Nephron progenitor cell (in vitro differentiated cells): ENCODE measurements around the gene LCN6.

Experiments used
- DNase-seq: peaks from one replicate; pipeline ENCODE4 v3.0.0; 2021
- H3K27ac Mint-ChIP-seq: 2 replicates; pipeline ENCODE4 v1.8.0; 2021; ENCODE audit warnings: mild to moderate bottlenecking, moderate library complexity, mixed read lengths
- H3K27me3 Mint-ChIP-seq: 2 replicates; pipeline ENCODE4 v1.8.0; 2021; ENCODE audit warnings: mild to moderate bottlenecking, low read depth, mixed read lengths; ENCODE audit not compliant: poor library complexity
- H3K36me3 Mint-ChIP-seq: 2 replicates; pipeline ENCODE4 v1.8.0; 2021; ENCODE audit warnings: low read depth, mixed read lengths
- H3K4me1 Mint-ChIP-seq: 2 replicates; pipeline ENCODE4 v1.8.0; 2021; ENCODE audit warnings: mixed read lengths
- H3K4me3 Mint-ChIP-seq: 2 replicates; pipeline ENCODE4 v1.8.0; 2021; ENCODE audit warnings: mild to moderate bottlenecking, moderate library complexity, mixed read lengths
- H3K9me3 Mint-ChIP-seq: 2 replicates; pipeline ENCODE4 v1.8.0; 2021; ENCODE audit warnings: mild to moderate bottlenecking, moderate library complexity, mixed read lengths
- CTCF ChIP-seq: fragments of 200-600 bp; sonication (generic); IDR thresholded peaks from 2 replicates; pipeline ENCODE4 v1.5.0; 2021; ENCODE audit warnings: antibody characterized with exemption

LCN6 gene

GRCh38 chr9:136696502-136696901 is 51.8 kb downstream of the LCN6 start:
- H3K36me3 Mint-ChIP-seq: no peaks in the 10 kb centered on the region
- no peak for TF ChIP-seq CTCF
- peaks cover 41% of the 10 kb centered on the region for H3K4me1 Mint-ChIP-seq
- peak; percentile 12 for DNase-seq
- H3K27me3 Mint-ChIP-seq: peaks cover 26% of the 10 kb centered on the region
- no peak overlapping the region for H3K27ac Mint-ChIP-seq
- no peak overlapping the region for H3K4me3 Mint-ChIP-seq
- H3K9me3 Mint-ChIP-seq: no peaks in the 10 kb centered on the region

GRCh38 chr9:136695955-136696354 is 52.4 kb downstream of the LCN6 start:
- peak; percentile 5 for DNase-seq
- H3K4me1 Mint-ChIP-seq: peaks cover 40% of the 10 kb centered on the region
- no peaks in the 10 kb centered on the region for H3K36me3 Mint-ChIP-seq
- no peaks in the 10 kb centered on the region for H3K9me3 Mint-ChIP-seq
- no peak overlapping the region for H3K27ac Mint-ChIP-seq
- H3K4me3 Mint-ChIP-seq: no peak overlapping the region
- peaks cover 20% of the 10 kb centered on the region for H3K27me3 Mint-ChIP-seq
- TF ChIP-seq CTCF: no peak

GRCh38 chr9:136695435-136695895 is 52.9 kb downstream of the LCN6 start:
- no peak overlapping the region for H3K27ac Mint-ChIP-seq
- H3K9me3 Mint-ChIP-seq: no peaks in the 10 kb centered on the region
- H3K4me3 Mint-ChIP-seq: no peak overlapping the region
- H3K27me3 Mint-ChIP-seq: peaks cover 16% of the 10 kb centered on the region
- H3K36me3 Mint-ChIP-seq: no peaks in the 10 kb centered on the region
- DNase-seq: no peak
- TF ChIP-seq CTCF: no peak
- peaks cover 38% of the 10 kb centered on the region for H3K4me1 Mint-ChIP-seq

- Mint-ChIP-seq H3K9me3 (no peaks in the 10 kb centered on the region), H3K4me1 (peaks cover 38% of the 10 kb centered on the region), H3K27ac (no peak overlapping the region), H3K36me3 (no peaks in the 10 kb centered on the region), H3K4me3 (no peak overlapping the region), H3K27me3 (peaks cover 17% of the 10 kb centered on the region)
- DNase-seq: peak; percentile 3
- TF ChIP-seq CTCF: no peak
Observed at GRCh38 chr9:136694872-136695247, 53.5 kb downstream of the LCN6 start.

DNA sequence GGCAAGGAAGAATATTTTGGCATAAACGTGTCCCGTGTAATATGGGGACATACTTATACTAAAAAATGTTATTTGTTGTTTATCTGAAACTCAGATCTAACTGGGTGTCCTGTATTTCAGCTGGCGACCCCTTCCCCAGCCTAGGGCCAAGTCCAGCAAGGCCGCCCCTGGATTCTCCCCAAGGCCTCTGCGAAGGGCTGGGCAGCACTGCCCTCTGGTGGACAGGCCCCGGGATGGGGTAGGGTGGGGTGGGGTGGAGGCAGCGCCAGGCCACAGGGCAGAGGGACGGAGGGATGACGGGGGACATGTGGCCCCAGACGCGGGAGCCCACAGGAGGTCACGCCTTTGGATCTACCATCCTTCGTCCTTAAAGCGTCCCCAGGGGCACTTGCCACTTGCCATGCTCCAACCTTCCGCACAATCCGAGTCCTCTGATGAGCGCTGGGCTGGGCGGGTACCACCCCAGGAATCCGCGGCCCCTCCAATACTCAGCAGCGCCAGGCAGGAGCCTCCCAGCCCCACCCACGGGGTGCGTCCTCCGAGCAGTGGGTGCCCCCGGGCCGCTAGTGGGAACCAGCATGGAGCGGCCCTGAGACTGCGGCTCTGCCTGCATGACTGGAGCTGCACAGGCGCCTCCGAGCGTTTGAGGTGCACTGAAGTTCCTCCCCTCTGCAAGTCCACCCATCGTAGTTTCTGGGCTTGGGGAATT is 54.0 kb downstream of the LCN6 start:
- TF ChIP-seq CTCF: peak; percentile 73
- H3K4me3 Mint-ChIP-seq: no peak overlapping the region
- H3K27me3 Mint-ChIP-seq: peaks cover 17% of the 10 kb centered on the region

More for the DNA sequence above, 54.0 kb downstream of the LCN6 start:
- peaks cover 38% of the 10 kb centered on the region for H3K4me1 Mint-ChIP-seq
- peak; percentile 81 for DNase-seq
- no peaks in the 10 kb centered on the region for H3K9me3 Mint-ChIP-seq
- H3K36me3 Mint-ChIP-seq: no peaks in the 10 kb centered on the region
- H3K27ac Mint-ChIP-seq: no peak overlapping the region
